AG10803 (cell line): ENCODE measurements around the gene DLG2.

Experiments
- DNase-seq: peaks from one replicate; pipeline ENCODE4 v3.0.0; 2010; ENCODE audit warnings: low read depth
- H3K4me3 ChIP-seq: 2 replicates; pipeline ENCODE4 v1.5.1; 2011; ENCODE audit warnings: mild to moderate bottlenecking, low read length, control low read depth
- CTCF ChIP-seq: conservative IDR thresholded peaks from 2 replicates; pipeline ENCODE4 v1.5.1; 2011; ENCODE audit warnings: mild to moderate bottlenecking, low read length, control low read depth, inconsistent platforms

The DLG2 gene

GRCh38 chr11:84273541-84273940 is 1353.6 kb downstream of the DLG2 start:
- H3K4me3 ChIP-seq = no peak overlapping the region
- DNase-seq = no peak
- no peak for TF ChIP-seq CTCF

GRCh38 chr11:84270466-84270865 is 1356.7 kb downstream of the DLG2 start:
- TF ChIP-seq CTCF = no peak
- no peak for DNase-seq
- no peak overlapping the region for H3K4me3 ChIP-seq

GRCh38 chr11:84264066-84264465 is 1363.1 kb downstream of the DLG2 start:
- TF ChIP-seq CTCF = no peak
- no peak for DNase-seq

GRCh38 chr11:84261707-84262106 is 1365.4 kb downstream of the DLG2 start:
- DNase-seq = no peak
- TF ChIP-seq CTCF = no peak
- no peak overlapping the region for H3K4me3 ChIP-seq

More at GRCh38 chr11:84264066-84264465, 1363.1 kb downstream of the DLG2 start:
- H3K4me3 ChIP-seq = no peak overlapping the region

GRCh38 chr11:84260862-84261261 is 1366.3 kb downstream of the DLG2 start:
- no peak overlapping the region for H3K4me3 ChIP-seq

GRCh38 chr11:84256618-84257017 is 1370.5 kb downstream of the DLG2 start:
- no peak for DNase-seq
- no peak for TF ChIP-seq CTCF
- no peak overlapping the region for H3K4me3 ChIP-seq

More at GRCh38 chr11:84260862-84261261, 1366.3 kb downstream of the DLG2 start:
- TF ChIP-seq CTCF = no peak
- no peak for DNase-seq

- no peak for TF ChIP-seq CTCF
- no peak for DNase-seq
- H3K4me3 ChIP-seq = no peak overlapping the region
Observed at GRCh38 chr11:84255483-84255882, 1371.7 kb downstream of the DLG2 start.
